NT2/D1 (cell line): ENCODE data around the gene CPM.
"Not testable (repeated sequence)": the region's sequence is repeated elsewhere in the genome, so short reads cannot be mapped to it uniquely, and the experiment has no call there.

Experiments
- SUZ12 ChIP-seq: IDR thresholded peaks from 2 replicates; pipeline ENCODE4 v1.6.1; 2011; ENCODE audit not compliant: insufficient read length, insufficient read depth; ENCODE audit errors: extremely low read depth
- YY1 ChIP-seq: IDR thresholded peaks from 2 replicates; pipeline ENCODE4 v1.6.1; 2011; ENCODE audit not compliant: insufficient read length, insufficient read depth
- ZNF274 ChIP-seq: IDR thresholded peaks from 2 replicates; pipeline ENCODE4 v1.6.1; 2011; ENCODE audit warnings: mild to moderate bottlenecking, low read depth, low read length

DNA sequence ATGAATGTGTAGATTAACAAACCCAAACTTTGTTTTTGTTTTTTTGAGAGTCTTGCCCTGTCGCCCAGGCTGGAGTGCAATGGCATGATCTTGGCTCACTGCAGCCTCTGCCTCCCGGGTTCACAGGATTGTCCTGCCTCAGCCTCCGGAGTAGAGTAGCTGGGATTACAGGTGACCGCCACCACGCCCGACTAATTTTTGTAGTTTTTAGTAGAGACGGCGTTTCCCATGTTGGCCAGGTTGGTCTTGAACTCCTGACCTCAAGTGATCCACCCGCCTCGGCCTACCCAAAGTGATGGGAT lies 125.7 kb downstream of the CPM start:
- TF ChIP-seq SUZ12, YY1, ZNF274: not testable (repeated sequence)
